ENCODE data around the gene ATG9A. TPM values are rescaled to one million over a fixed set of nuclear protein-coding genes. Genes with fewer than 3 reads are reported as not detected.

The ATG9A gene
- total RNA-seq, 1 donor from 2014 or later: 48.8 TPM

- Mint-ChIP-seq H3K27me3 (ENCODE audit: low read depth, unreplicated experiment) (peaks cover 17% of the 10 kb centered on the region), H3K9me3 (ENCODE audit: unreplicated experiment) (no peaks in the 10 kb centered on the region), H3K4me1 (ENCODE audit: low read depth, unreplicated experiment) (no peaks in the 10 kb centered on the region), H3K4me3 (ENCODE audit: unreplicated experiment) (no peak overlapping the region), H3K36me3 (ENCODE audit: low read depth, unreplicated experiment) (no peaks in the 10 kb centered on the region), H3K27ac (ENCODE audit: unreplicated experiment) (no peak overlapping the region)
- TF ChIP-seq, protein P1, sequence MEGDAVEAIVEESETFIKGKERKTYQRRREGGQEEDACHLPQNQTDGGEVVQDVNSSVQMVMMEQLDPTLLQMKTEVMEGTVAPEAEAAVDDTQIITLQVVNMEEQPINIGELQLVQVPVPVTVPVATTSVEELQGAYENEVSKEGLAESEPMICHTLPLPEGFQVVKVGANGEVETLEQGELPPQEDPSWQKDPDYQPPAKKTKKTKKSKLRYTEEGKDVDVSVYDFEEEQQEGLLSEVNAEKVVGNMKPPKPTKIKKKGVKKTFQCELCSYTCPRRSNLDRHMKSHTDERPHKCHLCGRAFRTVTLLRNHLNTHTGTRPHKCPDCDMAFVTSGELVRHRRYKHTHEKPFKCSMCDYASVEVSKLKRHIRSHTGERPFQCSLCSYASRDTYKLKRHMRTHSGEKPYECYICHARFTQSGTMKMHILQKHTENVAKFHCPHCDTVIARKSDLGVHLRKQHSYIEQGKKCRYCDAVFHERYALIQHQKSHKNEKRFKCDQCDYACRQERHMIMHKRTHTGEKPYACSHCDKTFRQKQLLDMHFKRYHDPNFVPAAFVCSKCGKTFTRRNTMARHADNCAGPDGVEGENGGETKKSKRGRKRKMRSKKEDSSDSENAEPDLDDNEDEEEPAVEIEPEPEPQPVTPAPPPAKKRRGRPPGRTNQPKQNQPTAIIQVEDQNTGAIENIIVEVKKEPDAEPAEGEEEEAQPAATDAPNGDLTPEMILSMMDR (IDR thresholded peaks at IDR 0.05; ENCODE audit: insufficient read depth, low read depth, low read length): no peak
- no peak for TF ChIP-seq EZH2 (IDR thresholded peaks at IDR 0.05; ENCODE audit: insufficient read depth, low read length)
- DNase-seq (ENCODE audit: low read depth) (no peak), FAIRE-seq (no peak)
- H3K4me1 ChIP-seq (ENCODE audit: insufficient read depth, low read length): no peaks in the 10 kb centered on the region
- no peaks in the 10 kb centered on the region for H3K9me3 ChIP-seq (ENCODE audit: insufficient read depth, low read depth, low read length)
- no peaks in the 10 kb centered on the region for H3K79me2 ChIP-seq (ENCODE audit: insufficient read depth, low read length)
- H3K9ac ChIP-seq (ENCODE audit: low read length): no peak overlapping the region
- no peak overlapping the region for H2AFZ ChIP-seq (ENCODE audit: low read depth, low read length)
- H4K20me1 ChIP-seq (ENCODE audit: insufficient read depth, low read length): no peaks in the 10 kb centered on the region
- H3K36me3 ChIP-seq (ENCODE audit: insufficient read depth, low read length): no peaks in the 10 kb centered on the region
- peaks cover 6% of the 10 kb centered on the region for H3K27me3 ChIP-seq (ENCODE audit: insufficient read depth, low read length)
- H3K4me2 ChIP-seq (ENCODE audit: low read length): no peak overlapping the region
- no peak overlapping the region for H3K4me3 ChIP-seq (ENCODE audit: insufficient read depth, low read depth, low read length)
- H3K27ac ChIP-seq (ENCODE audit: low read depth, low read length): no peak overlapping the region
Measured at GRCh38 chr2:219197388-219197787, 32.0 kb downstream of the ATG9A start.

GRCh38 chr2:219186754-219187456, 42.5 kb downstream of the ATG9A start:
- peaks cover 21% of the 10 kb centered on the region for H3K36me3 ChIP-seq (ENCODE audit: insufficient read depth, low read length)
- H3K27me3 ChIP-seq (ENCODE audit: insufficient read depth, low read length): no peaks in the 10 kb centered on the region
- H3K4me3 ChIP-seq (ENCODE audit: insufficient read depth, low read depth, low read length): no peak overlapping the region
- no peaks in the 10 kb centered on the region for H3K4me1 ChIP-seq (ENCODE audit: insufficient read depth, low read length)
- H3K27ac Mint-ChIP-seq (ENCODE audit: unreplicated experiment): no peak overlapping the region
- H4K20me1 ChIP-seq (ENCODE audit: insufficient read depth, low read length): peaks cover 13% of the 10 kb centered on the region
- H3K9ac ChIP-seq (ENCODE audit: low read length): no peak overlapping the region
- H3K36me3 Mint-ChIP-seq (ENCODE audit: low read depth, unreplicated experiment): peaks cover 6% of the 10 kb centered on the region
- no peaks in the 10 kb centered on the region for H3K79me2 ChIP-seq (ENCODE audit: insufficient read depth, low read length)
- H3K4me3 Mint-ChIP-seq (ENCODE audit: unreplicated experiment): no peak overlapping the region
- FAIRE-seq (no peak), DNase-seq (ENCODE audit: low read depth) (no peak)
- H3K27ac ChIP-seq (ENCODE audit: low read depth, low read length): no peak overlapping the region
- H3K4me1 Mint-ChIP-seq (ENCODE audit: low read depth, unreplicated experiment): no peaks in the 10 kb centered on the region
- TF ChIP-seq, protein P1 (IDR thresholded peaks at IDR 0.05; ENCODE audit: insufficient read depth, low read depth, low read length): no peak
- TF ChIP-seq EZH2 (IDR thresholded peaks at IDR 0.05; ENCODE audit: insufficient read depth, low read length): no peak
- H2AFZ ChIP-seq (ENCODE audit: low read depth, low read length): no peak overlapping the region
- no peaks in the 10 kb centered on the region for H3K9me3 ChIP-seq (ENCODE audit: insufficient read depth, low read depth, low read length)
- H3K9me3 Mint-ChIP-seq (ENCODE audit: unreplicated experiment): no peaks in the 10 kb centered on the region
- H3K4me2 ChIP-seq (ENCODE audit: low read length): no peak overlapping the region
- no peaks in the 10 kb centered on the region for H3K27me3 Mint-ChIP-seq (ENCODE audit: low read depth, unreplicated experiment)

- FAIRE-seq (no peak), DNase-seq (ENCODE audit: low read depth) (no peak)
- TF ChIP-seq, protein P1 (IDR thresholded peaks at IDR 0.05; ENCODE audit: insufficient read depth, low read depth, low read length): no peak
- TF ChIP-seq EZH2 (IDR thresholded peaks at IDR 0.05; ENCODE audit: insufficient read depth, low read length): no peak
Measured at GRCh38 chr2:219184121-219184520, 45.3 kb downstream of the ATG9A start.

More at GRCh38 chr2:219184121-219184520, 45.3 kb downstream of the ATG9A start:
- H3K4me2 ChIP-seq (ENCODE audit: low read length): no peak overlapping the region
- Mint-ChIP-seq H3K27ac (ENCODE audit: unreplicated experiment) (no peak overlapping the region), H3K4me1 (ENCODE audit: low read depth, unreplicated experiment) (peaks cover 3% of the 10 kb centered on the region), H3K4me3 (ENCODE audit: unreplicated experiment) (no peak overlapping the region), H3K9me3 (ENCODE audit: unreplicated experiment) (peaks cover under 1% of the 10 kb centered on the region), H3K27me3 (ENCODE audit: low read depth, unreplicated experiment) (no peaks in the 10 kb centered on the region), H3K36me3 (ENCODE audit: low read depth, unreplicated experiment) (peaks cover 16% of the 10 kb centered on the region)
- H3K4me1 ChIP-seq (ENCODE audit: insufficient read depth, low read length): peaks cover 3% of the 10 kb centered on the region
- no peaks in the 10 kb centered on the region for H3K27me3 ChIP-seq (ENCODE audit: insufficient read depth, low read length)
- no peak overlapping the region for H2AFZ ChIP-seq (ENCODE audit: low read depth, low read length)
- peaks cover 21% of the 10 kb centered on the region for H3K79me2 ChIP-seq (ENCODE audit: insufficient read depth, low read length)
- H3K9ac ChIP-seq (ENCODE audit: low read length): no peak overlapping the region
- peaks cover 30% of the 10 kb centered on the region for H3K36me3 ChIP-seq (ENCODE audit: insufficient read depth, low read length)
- H4K20me1 ChIP-seq (ENCODE audit: insufficient read depth, low read length): peaks cover 29% of the 10 kb centered on the region
- no peak overlapping the region for H3K27ac ChIP-seq (ENCODE audit: low read depth, low read length)
- no peak overlapping the region for H3K4me3 ChIP-seq (ENCODE audit: insufficient read depth, low read depth, low read length)
- no peaks in the 10 kb centered on the region for H3K9me3 ChIP-seq (ENCODE audit: insufficient read depth, low read depth, low read length)

Data from astrocyte (in vitro differentiated cells and primary cell).